ENCODE measurements around the gene SLC8A3.

DNA sequence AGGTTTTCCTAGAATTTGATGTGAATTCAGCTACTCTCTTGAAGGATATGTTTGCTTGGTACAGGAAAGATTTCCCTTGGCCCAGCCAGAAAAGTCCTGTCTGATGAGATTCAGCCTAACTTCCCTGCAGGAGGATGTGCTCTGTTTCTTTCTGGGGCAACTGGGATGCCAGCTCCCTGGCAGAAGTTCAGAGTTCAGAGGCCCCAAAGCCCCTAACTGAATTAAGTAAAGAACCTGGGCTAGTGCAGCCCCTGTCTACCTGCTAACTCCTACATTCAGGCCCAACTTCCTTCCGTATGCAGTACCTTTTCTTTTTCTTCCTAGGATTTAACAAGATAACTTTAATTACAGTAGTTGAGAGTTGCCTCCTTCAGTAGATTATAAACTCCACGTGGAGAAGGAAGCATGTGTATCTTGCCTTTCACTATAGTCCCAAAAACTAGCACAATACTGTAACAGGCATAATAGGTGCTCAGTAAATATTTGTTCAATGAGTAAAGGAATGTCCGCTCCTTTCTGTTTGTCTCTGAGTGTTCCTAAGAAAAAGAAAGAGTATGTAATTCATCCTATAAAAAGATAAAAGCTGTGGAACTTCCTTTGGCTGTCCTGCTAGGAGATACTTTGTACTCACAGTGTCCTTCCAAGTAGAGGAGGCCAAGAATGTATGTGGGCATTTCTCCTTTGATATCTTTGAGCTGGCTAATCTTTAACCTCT, 141.0 kb downstream of the SLC8A3 start:
- TF ChIP-seq POLR2A (IDR thresholded peaks at IDR 0.05): no peak
- TF ChIP-seq, protein P1, sequence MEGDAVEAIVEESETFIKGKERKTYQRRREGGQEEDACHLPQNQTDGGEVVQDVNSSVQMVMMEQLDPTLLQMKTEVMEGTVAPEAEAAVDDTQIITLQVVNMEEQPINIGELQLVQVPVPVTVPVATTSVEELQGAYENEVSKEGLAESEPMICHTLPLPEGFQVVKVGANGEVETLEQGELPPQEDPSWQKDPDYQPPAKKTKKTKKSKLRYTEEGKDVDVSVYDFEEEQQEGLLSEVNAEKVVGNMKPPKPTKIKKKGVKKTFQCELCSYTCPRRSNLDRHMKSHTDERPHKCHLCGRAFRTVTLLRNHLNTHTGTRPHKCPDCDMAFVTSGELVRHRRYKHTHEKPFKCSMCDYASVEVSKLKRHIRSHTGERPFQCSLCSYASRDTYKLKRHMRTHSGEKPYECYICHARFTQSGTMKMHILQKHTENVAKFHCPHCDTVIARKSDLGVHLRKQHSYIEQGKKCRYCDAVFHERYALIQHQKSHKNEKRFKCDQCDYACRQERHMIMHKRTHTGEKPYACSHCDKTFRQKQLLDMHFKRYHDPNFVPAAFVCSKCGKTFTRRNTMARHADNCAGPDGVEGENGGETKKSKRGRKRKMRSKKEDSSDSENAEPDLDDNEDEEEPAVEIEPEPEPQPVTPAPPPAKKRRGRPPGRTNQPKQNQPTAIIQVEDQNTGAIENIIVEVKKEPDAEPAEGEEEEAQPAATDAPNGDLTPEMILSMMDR (IDR thresholded peaks at IDR 0.05): no peak
